Measurements from ENCODE around the gene RPL18A.

The RPL18A gene

DNA sequence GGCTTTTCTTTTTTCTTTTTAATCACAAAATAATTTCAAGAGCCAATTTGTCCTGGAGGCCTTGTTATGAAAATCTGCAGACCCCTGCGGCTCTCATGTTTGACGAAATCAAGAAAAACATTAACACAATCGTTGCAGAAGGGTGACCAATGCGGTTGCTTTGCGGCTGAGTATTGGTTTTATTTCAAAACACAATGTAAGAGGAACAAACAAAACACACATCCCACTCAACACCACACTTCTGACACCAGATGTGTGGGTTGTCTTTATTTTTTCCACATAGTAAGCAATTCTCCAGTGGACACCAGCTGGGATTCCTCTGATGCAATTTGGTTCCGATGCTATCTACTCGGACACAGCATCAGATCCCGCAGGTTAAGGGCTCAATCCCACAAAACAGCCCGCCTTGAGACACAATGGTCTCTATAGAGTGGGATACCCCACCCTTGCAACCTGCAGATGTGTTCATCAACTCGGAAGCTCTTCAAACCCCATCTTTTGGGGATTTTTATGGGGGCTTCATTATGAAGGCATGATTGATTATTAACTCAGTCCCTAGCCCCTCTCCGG, 51.2 kb downstream of the RPL18A start:
- Histone ChIP-seq H3K36me3 (ENCODE audit: control insufficient read depth in 2 of 2, insufficient read depth in 1 of 2, low read length in 2 of 2) (no peaks in the 10 kb centered on the region), H3K9me3 (ENCODE audit: control insufficient read depth, insufficient read depth, low read depth, low read length) (no peaks in the 10 kb centered on the region), H3K4me3 (ENCODE audit: low read depth, low read length) (no peak overlapping the region), H3K27ac (ENCODE audit: extremely low read depth, low read depth, low read length) (no peak overlapping the region), H3K4me1 (ENCODE audit: control insufficient read depth, insufficient read depth, low read length) (0 out of 2 replicates have a peak, but pooled peaks cover under 1% of the 10 kb centered on the region)
- CTCF ChIA-PET: interaction anchor here (0.6 kb wide), 1 partner anchor 1579 kb away, joined by 3 read pairs; no protein-coding TSS in a partner anchor
- TF ChIP-seq ZNF530 (tag by site-specific recombination; IDR thresholded peaks at IDR 0.05; ENCODE audit: low read depth): no peak
- TF ChIP-seq, protein P1, sequence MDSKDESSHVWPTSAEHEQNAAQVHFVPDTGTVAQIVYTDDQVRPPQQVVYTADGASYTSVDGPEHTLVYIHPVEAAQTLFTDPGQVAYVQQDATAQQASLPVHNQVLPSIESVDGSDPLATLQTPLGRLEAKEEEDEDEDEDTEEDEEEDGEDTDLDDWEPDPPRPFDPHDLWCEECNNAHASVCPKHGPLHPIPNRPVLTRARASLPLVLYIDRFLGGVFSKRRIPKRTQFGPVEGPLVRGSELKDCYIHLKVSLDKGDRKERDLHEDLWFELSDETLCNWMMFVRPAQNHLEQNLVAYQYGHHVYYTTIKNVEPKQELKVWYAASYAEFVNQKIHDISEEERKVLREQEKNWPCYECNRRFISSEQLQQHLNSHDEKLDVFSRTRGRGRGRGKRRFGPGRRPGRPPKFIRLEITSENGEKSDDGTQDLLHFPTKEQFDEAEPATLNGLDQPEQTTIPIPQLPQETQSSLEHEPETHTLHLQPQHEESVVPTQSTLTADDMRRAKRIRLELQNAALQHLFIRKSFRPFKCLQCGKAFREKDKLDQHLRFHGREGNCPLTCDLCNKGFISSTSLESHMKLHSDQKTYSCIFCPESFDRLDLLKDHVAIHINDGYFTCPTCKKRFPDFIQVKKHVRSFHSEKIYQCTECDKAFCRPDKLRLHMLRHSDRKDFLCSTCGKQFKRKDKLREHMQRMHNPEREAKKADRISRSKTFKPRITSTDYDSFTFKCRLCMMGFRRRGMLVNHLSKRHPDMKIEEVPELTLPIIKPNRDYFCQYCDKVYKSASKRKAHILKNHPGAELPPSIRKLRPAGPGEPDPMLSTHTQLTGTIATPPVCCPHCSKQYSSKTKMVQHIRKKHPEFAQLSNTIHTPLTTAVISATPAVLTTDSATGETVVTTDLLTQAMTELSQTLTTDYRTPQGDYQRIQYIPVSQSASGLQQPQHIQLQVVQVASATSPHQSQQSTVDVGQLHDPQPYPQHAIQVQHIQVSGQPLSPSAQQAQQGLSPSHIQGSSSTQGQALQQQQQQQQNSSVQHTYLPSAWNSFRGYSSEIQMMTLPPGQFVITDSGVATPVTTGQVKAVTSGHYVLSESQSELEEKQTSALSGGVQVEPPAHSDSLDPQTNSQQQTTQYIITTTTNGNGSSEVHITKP (tag by site-specific recombination; IDR thresholded peaks at IDR 0.05): no peak
- no peak for TF ChIP-seq ZNF792 (tag by site-specific recombination; IDR thresholded peaks at IDR 0.05)
- no peak for TF ChIP-seq ZNF10 (tag by site-specific recombination; IDR thresholded peaks at IDR 0.05)
- no peak for TF ChIP-seq ZNF621 (tag by site-specific recombination; IDR thresholded peaks at IDR 0.05)
- TF ChIP-seq ZNF600 (tag by site-specific recombination; IDR thresholded peaks at IDR 0.05): no peak
- TF ChIP-seq, protein P2, sequence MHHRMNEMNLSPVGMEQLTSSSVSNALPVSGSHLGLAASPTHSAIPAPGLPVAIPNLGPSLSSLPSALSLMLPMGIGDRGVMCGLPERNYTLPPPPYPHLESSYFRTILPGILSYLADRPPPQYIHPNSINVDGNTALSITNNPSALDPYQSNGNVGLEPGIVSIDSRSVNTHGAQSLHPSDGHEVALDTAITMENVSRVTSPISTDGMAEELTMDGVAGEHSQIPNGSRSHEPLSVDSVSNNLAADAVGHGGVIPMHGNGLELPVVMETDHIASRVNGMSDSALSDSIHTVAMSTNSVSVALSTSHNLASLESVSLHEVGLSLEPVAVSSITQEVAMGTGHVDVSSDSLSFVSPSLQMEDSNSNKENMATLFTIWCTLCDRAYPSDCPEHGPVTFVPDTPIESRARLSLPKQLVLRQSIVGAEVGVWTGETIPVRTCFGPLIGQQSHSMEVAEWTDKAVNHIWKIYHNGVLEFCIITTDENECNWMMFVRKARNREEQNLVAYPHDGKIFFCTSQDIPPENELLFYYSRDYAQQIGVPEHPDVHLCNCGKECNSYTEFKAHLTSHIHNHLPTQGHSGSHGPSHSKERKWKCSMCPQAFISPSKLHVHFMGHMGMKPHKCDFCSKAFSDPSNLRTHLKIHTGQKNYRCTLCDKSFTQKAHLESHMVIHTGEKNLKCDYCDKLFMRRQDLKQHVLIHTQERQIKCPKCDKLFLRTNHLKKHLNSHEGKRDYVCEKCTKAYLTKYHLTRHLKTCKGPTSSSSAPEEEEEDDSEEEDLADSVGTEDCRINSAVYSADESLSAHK (tag by site-specific recombination; IDR thresholded peaks at IDR 0.05): no peak
- no peak for TF ChIP-seq ZNF423 (tag by site-specific recombination; IDR thresholded peaks at IDR 0.05)
- TF ChIP-seq ZBTB1 (tag by site-specific recombination; IDR thresholded peaks at IDR 0.05): no peak
- TF ChIP-seq ZNF404 (tag by site-specific recombination; IDR thresholded peaks at IDR 0.05): no peak
- TF ChIP-seq ZNF664 (tag by site-specific recombination; IDR thresholded peaks at IDR 0.05): no peak
- no peak for TF ChIP-seq ZSCAN23 (tag by site-specific recombination; IDR thresholded peaks at IDR 0.05)
- POLR2A ChIA-PET: no interaction called here

Measured in HEK293 (cell line).